Endothelial cell of umbilical vein (primary cell): ENCODE measurements around the gene AMIGO1.

ENCODE experiments used
- EZH2 ChIP-seq: IDR thresholded peaks from 2 replicates; pipeline ENCODE4 v1.6.1; 2012; ENCODE audit warnings: borderline replicate concordance, low read depth, mild to moderate bottlenecking, moderate library complexity, low read length, inconsistent platforms; ENCODE audit not compliant: severe bottlenecking
- JUN ChIP-seq: IDR thresholded peaks from 2 replicates; pipeline ENCODE4 v1.6.1; 2011; ENCODE audit warnings: borderline replicate concordance, low read depth; ENCODE audit not compliant: insufficient read length, insufficient read depth
- POLR2A ChIP-seq: IDR thresholded peaks from 2 replicates; pipeline ENCODE4 v1.6.1; 2012; ENCODE audit warnings: low read depth, mild to moderate bottlenecking, control low read depth, low read length
- POLR2AphosphoS5 ChIP-seq: IDR thresholded peaks from 2 replicates; pipeline ENCODE4 v1.6.1; 2012; ENCODE audit warnings: low read depth, mild to moderate bottlenecking, control low read depth, low read length, moderate library complexity; ENCODE audit not compliant: insufficient read depth
- TF ChIP-seq, protein P1 (sequence below), 2 donors: IDR thresholded peaks; 1 replicate in 1 of 2; 2 replicates in 1 of 2; pipeline ENCODE4 v1.5.1; 2011; ENCODE audit warnings: low read length in 2 of 2, mild to moderate bottlenecking in 2 of 2, moderate library complexity in 2 of 2, control low read depth in 1 of 2, inconsistent platforms in 1 of 2, low read depth in 1 of 2; ENCODE audit not compliant: insufficient read depth in 1 of 2; ENCODE audit errors: extremely low read depth in 1 of 2
- TF ChIP-seq, protein P2 (sequence below): IDR thresholded peaks from 2 replicates; pipeline ENCODE4 v1.6.1; 2011; ENCODE audit not compliant: insufficient read depth, insufficient read length

DNA sequence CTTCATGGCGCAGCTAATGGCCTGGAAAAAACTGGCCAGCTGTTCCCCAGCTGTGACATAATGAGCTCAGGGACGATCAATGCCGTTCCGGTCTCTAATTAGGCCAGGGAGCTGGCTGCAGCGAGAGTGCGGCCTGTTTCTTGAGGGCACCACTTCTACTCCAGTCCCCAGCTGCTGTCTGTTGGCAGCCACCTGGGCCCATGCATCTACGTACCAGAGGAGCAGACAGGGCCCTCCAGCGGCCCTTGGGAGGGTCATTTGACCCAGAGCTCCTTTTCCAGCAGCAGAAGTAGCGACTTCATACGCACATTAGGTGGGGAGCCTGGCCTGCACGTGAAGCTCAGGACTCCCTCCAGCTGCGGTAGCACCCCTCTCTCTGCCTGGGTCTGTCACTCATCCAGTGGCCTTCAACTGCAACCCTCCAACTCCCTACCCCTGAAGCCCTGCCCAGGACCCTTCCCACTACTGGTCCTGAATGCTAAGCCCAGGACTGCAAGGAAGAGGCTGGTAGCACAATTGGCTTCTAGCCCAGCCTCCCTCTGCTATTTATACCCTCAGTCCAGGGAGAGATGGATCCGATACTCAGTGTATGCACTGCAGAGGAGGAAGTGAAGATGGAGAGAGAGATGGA is 21.0 kb upstream of the AMIGO1 start:
- TF ChIP-seq, protein P1, sequence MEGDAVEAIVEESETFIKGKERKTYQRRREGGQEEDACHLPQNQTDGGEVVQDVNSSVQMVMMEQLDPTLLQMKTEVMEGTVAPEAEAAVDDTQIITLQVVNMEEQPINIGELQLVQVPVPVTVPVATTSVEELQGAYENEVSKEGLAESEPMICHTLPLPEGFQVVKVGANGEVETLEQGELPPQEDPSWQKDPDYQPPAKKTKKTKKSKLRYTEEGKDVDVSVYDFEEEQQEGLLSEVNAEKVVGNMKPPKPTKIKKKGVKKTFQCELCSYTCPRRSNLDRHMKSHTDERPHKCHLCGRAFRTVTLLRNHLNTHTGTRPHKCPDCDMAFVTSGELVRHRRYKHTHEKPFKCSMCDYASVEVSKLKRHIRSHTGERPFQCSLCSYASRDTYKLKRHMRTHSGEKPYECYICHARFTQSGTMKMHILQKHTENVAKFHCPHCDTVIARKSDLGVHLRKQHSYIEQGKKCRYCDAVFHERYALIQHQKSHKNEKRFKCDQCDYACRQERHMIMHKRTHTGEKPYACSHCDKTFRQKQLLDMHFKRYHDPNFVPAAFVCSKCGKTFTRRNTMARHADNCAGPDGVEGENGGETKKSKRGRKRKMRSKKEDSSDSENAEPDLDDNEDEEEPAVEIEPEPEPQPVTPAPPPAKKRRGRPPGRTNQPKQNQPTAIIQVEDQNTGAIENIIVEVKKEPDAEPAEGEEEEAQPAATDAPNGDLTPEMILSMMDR (IDR thresholded peaks at IDR 0.05; ENCODE audit: extremely low read depth in 1 of 2, insufficient read depth in 1 of 2, low read depth in 1 of 2, low read length in 2 of 2), result no peak
- no peak for TF ChIP-seq POLR2A
- TF ChIP-seq POLR2AphosphoS5, result no peak
- no peak for TF ChIP-seq JUN
- TF ChIP-seq, protein P2, sequence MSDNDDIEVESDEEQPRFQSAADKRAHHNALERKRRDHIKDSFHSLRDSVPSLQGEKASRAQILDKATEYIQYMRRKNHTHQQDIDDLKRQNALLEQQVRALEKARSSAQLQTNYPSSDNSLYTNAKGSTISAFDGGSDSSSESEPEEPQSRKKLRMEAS, result no peak
- no peak for TF ChIP-seq EZH2
